ENCODE measurements around the gene MKLN1.
"Not testable (repeated sequence)": the region's sequence is repeated elsewhere in the genome, so short reads cannot be mapped to it uniquely, and the experiment has no call there.

The MKLN1 gene

GRCh38 chr7:131388126-131388525 is 60.5 kb downstream of the MKLN1 start:
- in situ Hi-C loops (cut with MboI; ENCODE audit: low sequenced_read_pairs): no loop called here

- in situ Hi-C loops (cut with MboI; ENCODE audit: low sequenced_read_pairs): no loop called here
Observed at GRCh38 chr7:131390275-131390674, 62.6 kb downstream of the MKLN1 start.

GRCh38 chr7:131391145-131391544 is 63.5 kb downstream of the MKLN1 start:
- in situ Hi-C loops (cut with MboI; ENCODE audit: low sequenced_read_pairs): no loop called here

GRCh38 chr7:131400681-131401176 is 73.1 kb downstream of the MKLN1 start:
- in situ Hi-C loops (cut with MboI; ENCODE audit: low sequenced_read_pairs): no loop called here

GRCh38 chr7:131401194-131401593 is 73.5 kb downstream of the MKLN1 start:
- in situ Hi-C loops (cut with MboI; ENCODE audit: low sequenced_read_pairs): no loop called here

- in situ Hi-C loops (cut with MboI; ENCODE audit: low sequenced_read_pairs): no loop called here
Observed at GRCh38 chr7:131403322-131403721, 75.6 kb downstream of the MKLN1 start.

- in situ Hi-C loops (cut with MboI; ENCODE audit: low sequenced_read_pairs): no loop called here
Observed at GRCh38 chr7:131404226-131404911, 76.7 kb downstream of the MKLN1 start.

- in situ Hi-C loops (cut with MboI; ENCODE audit: low sequenced_read_pairs): no loop called here
Observed at GRCh38 chr7:131409129-131409766, 81.6 kb downstream of the MKLN1 start.

GRCh38 chr7:131412031-131412430 is 84.4 kb downstream of the MKLN1 start:
- in situ Hi-C loops (cut with MboI; ENCODE audit: low sequenced_read_pairs): no loop called here

GRCh38 chr7:131413711-131414110 is 86.0 kb downstream of the MKLN1 start:
- in situ Hi-C loops (cut with MboI; ENCODE audit: low sequenced_read_pairs): no loop called here

- in situ Hi-C loops (cut with MboI; ENCODE audit: low sequenced_read_pairs): no loop called here
Observed at GRCh38 chr7:131424219-131424822, 96.6 kb downstream of the MKLN1 start.

- in situ Hi-C loops (cut with MboI; ENCODE audit: low sequenced_read_pairs): no loop called here
Observed at GRCh38 chr7:131425992-131426391, 98.3 kb downstream of the MKLN1 start.

GRCh38 chr7:131430826-131431225 is 103.2 kb downstream of the MKLN1 start:
- in situ Hi-C loops (cut with MboI; ENCODE audit: low sequenced_read_pairs): not testable (repeated sequence)

- in situ Hi-C loops (cut with MboI; ENCODE audit: low sequenced_read_pairs): no loop called here
Observed at GRCh38 chr7:131431289-131431688, 103.6 kb downstream of the MKLN1 start.

- in situ Hi-C loops (cut with MboI; ENCODE audit: low sequenced_read_pairs): no loop called here
Observed at GRCh38 chr7:131431756-131432155, 104.1 kb downstream of the MKLN1 start.

GRCh38 chr7:131436384-131436783 is 108.7 kb downstream of the MKLN1 start:
- in situ Hi-C loops (cut with MboI; ENCODE audit: low sequenced_read_pairs): no loop called here

GRCh38 chr7:131438969-131439368 is 111.3 kb downstream of the MKLN1 start:
- in situ Hi-C loops (cut with MboI; ENCODE audit: low sequenced_read_pairs): no loop called here

GRCh38 chr7:131443496-131443895 is 115.8 kb downstream of the MKLN1 start:
- in situ Hi-C loops (cut with MboI; ENCODE audit: low sequenced_read_pairs): no loop called here

GRCh38 chr7:131444683-131445082 is 117.0 kb downstream of the MKLN1 start:
- in situ Hi-C loops (cut with MboI; ENCODE audit: low sequenced_read_pairs): no loop called here

GRCh38 chr7:131449373-131449902 is 121.8 kb downstream of the MKLN1 start:
- in situ Hi-C loops (cut with MboI; ENCODE audit: low sequenced_read_pairs): no loop called here

- in situ Hi-C loops (cut with MboI; ENCODE audit: low sequenced_read_pairs): no loop called here
Observed at GRCh38 chr7:131454498-131454897, 126.8 kb downstream of the MKLN1 start.

GRCh38 chr7:131455001-131455400 is 127.3 kb downstream of the MKLN1 start:
- in situ Hi-C loops (cut with MboI; ENCODE audit: low sequenced_read_pairs): no loop called here

Measured in HL-60/S4 treated with phorbol 12-myristate 13-acetate at 8.2 ng/mL for 4 days and 3 days (cell line).